Pancreas (tissue), 10 donors: ENCODE results near the gene ZFP36. TPM values are rescaled to one million over a fixed set of nuclear protein-coding genes. Genes with fewer than 3 reads are reported as not detected.

Experiments
- ATAC-seq, 4 donors: fragments of 200-7000 bp; cut with Tn5 transposase; one replicate each; pipeline versions ENCODE4 v1.8.0 to v1.9.1; 2020; ENCODE audit warnings: mild to moderate bottlenecking in 4 of 4, moderate library complexity in 4 of 4
- DNase-seq, 6 donors: peaks; one replicate each; pipeline ENCODE4 v3.0.0-alpha.2; 2020
- FAIRE-seq: peaks from 2 replicates; lab custom pipeline; 2012; peaks lifted over from hg19 to GRCh38; lab: Jason Lieb, UNC
- H3K27ac ChIP-seq, 4 donors: fragments of 200-600 bp; sonication (generic); 1 replicate in 3 of 4; 2 replicates in 1 of 4; pipeline versions ENCODE4 v1.5.0 to v1.8.0; 2020
- H3K27me3 ChIP-seq, 4 donors: fragments of 200-600 bp; one replicate each; pipeline ENCODE4 v1.8.0; 2021
- H3K36me3 ChIP-seq, 3 donors: fragments of 200-600 bp; sonication (generic) in 1 of 3; one replicate each; pipeline versions ENCODE4 v1.5.0 to v1.8.0; 2020 to 2021
- H3K4me1 ChIP-seq, 3 donors: fragments of 200-600 bp; one replicate each; pipeline ENCODE4 v1.8.0; 2021
- H3K4me3 ChIP-seq, 4 donors: fragments of 200-600 bp; sonication (generic) in 2 of 4; one replicate each; pipeline versions ENCODE4 v1.5.0 to v1.8.0; 2020 to 2021
- H3K9me3 ChIP-seq, 4 donors: fragments of 200-600 bp; one replicate each; pipeline ENCODE4 v1.8.0; 2021
- WGBS, 2 donors: extraction: QIAGEN DNeasy Blood & Tissue Kit; methylation state at CpG; one replicate each; pipeline ENCODE4 v1.1.7; 2013; 5-methylcytosine and 5-hydroxymethylcytosine counted together
- intact Hi-C, 3 donors: fragments of 100-400 bp; cut with DNase I; formaldehyde crosslinking; loops; one replicate each; pipeline versions ENCODE4 v1.11.1 to v1.14.2; 2022
- polyA plus RNA-seq, 2 donors: library from polyadenylated mRNA; stranded (reverse); fragments of 200-250 nt; gene quantifications; one replicate each; pipeline ENCODE4 v1.2.3, GENCODE V29; 2013
- total RNA-seq, 6 donors: library from RNA; stranded (reverse); fragmentation: NEBNext Ultra II Directional in 4 of 6; extraction: Animal tissue kit (Norgen Biotek cat#: 25700) in 4 of 6; gene quantifications; one replicate each; pipeline versions ENCODE4 v1.2.1 to v1.2.4, GENCODE V29; 2021 to 2023
- TF ChIP-seq, protein P1 (sequence below), 4 donors: fragments of 200-600 bp; sonication (generic) in 3 of 4; IDR thresholded peaks; one replicate each; pipeline versions ENCODE4 v1.5.0 to v1.8.0; 2021; ENCODE audit warnings: antibody characterized with exemption in 4 of 4
- donor health status: healthy with polysubstance abuse.
- donor health status: DM: no; HTN: no; CAD: no; lungs with moderate emphysema.
- donor health status: DM: no; HTN: no; CAD: no.
- donor health status: control.
- donor health status: control.
- donor health status: Bipolar disorder and iron deficiency.
- donor health status: DM: yes; HTN: yes; CAD: no.
- donor health status: DM: no; HTN: no; CAD: no.
- donor health status: DM: no; HTN: no; CAD: no.
- donor health status: DM: yes; HTN: yes; CAD: no.

ZFP36 gene
- total and polyA plus RNA-seq, 8 donors, result 20.2 to 151 (median 38.4) TPM

DNA sequence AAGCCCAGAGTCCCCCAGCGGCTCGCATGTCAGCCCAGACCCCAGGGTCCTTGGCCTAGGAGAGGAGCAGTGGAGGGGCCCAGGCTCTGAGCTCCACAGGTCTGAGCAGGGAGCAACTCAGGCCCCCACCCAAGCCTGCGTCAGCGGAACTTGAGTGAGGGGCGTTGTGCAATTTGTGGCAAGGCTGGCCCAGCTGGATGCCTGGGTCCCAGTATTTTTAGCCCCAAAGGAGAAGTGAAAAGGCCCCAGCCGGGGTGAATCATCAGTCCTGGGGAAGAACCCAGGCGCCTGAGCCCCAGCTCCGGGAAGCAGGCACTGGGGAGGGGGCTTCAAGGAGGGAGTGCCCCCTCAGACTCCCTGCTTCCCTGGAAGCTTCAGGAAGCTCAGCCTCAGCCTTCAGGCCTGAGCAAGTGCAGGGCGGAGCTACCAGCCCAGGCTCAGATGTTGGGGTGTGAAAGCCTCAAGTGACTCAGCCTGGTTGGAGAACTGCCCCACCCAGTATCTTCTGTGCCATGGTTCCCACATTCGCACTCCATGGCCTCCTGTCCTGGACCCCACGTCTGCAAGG lies 8.3 kb upstream of the ZFP36 start:
- H3K4me3 ChIP-seq, result no peak overlapping the region
- 80 to 89% methylated on average over 11 of the region's 11 CpGs for WGBS, 2 donors
- H3K27me3 ChIP-seq, result no peaks in the 10 kb centered on the region
- H3K9me3 ChIP-seq, result no peaks in the 10 kb centered on the region
- peak in 2 of 4 donors; percentile 2 to 6 for ATAC-seq
- peak in 3 of 6 donors; percentile 54 to 75 (median 63) for DNase-seq
- FAIRE-seq, result no peak
- intact Hi-C loops, result loop anchor here in 1 of 3 donors (10.0 kb wide), 1 partner anchor 136 kb away; the partner anchor contains the start of gene EID2B
- H3K36me3 ChIP-seq, result peaks cover 0 to 6% (median 0%) of the 10 kb centered on the region in 3 donors
- TF ChIP-seq, protein P1, sequence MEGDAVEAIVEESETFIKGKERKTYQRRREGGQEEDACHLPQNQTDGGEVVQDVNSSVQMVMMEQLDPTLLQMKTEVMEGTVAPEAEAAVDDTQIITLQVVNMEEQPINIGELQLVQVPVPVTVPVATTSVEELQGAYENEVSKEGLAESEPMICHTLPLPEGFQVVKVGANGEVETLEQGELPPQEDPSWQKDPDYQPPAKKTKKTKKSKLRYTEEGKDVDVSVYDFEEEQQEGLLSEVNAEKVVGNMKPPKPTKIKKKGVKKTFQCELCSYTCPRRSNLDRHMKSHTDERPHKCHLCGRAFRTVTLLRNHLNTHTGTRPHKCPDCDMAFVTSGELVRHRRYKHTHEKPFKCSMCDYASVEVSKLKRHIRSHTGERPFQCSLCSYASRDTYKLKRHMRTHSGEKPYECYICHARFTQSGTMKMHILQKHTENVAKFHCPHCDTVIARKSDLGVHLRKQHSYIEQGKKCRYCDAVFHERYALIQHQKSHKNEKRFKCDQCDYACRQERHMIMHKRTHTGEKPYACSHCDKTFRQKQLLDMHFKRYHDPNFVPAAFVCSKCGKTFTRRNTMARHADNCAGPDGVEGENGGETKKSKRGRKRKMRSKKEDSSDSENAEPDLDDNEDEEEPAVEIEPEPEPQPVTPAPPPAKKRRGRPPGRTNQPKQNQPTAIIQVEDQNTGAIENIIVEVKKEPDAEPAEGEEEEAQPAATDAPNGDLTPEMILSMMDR (IDR thresholded peaks at IDR 0.05), result no peak
- H3K27ac ChIP-seq, result peak overlapping the region; percentile 46 to 85 (median 66)
- H3K4me1 ChIP-seq, result peaks cover 6 to 25% (median 15%) of the 10 kb centered on the region in 3 donors

DNA sequence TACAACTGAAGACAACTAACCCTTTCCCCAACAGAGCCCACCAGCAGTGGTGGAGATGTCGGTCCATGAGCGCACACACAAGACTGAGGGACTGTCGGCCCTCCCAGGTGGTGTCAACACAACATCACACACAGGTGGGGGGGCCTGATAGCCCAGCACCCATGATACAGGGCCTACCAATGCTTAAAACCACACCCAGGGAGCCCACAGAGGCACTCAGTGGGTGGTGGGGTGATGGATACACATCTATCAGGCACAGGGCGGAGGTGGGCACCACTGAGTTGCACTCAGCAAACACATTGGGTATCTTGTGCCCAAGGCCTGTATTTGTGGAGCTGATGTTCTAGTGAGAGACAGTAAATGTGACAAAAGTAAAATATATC lies 7.0 kb upstream of the ZFP36 start:
- Histone ChIP-seq H3K9me3 (no peaks in the 10 kb centered on the region), H3K4me3 (no peak overlapping the region), H3K27me3 (no peaks in the 10 kb centered on the region), H3K36me3 (no peaks in the 10 kb centered on the region), H3K27ac (no peak overlapping the region), H3K4me1 (peaks cover 6 to 29% (median 15%) of the 10 kb centered on the region in 3 donors)
- no peak for ATAC-seq
- intact Hi-C loops, result loop anchor here in 1 of 3 donors (10.0 kb wide), 1 partner anchor 135 kb away; the partner anchor contains the start of gene EID2B
- TF ChIP-seq, protein P1 (IDR thresholded peaks at IDR 0.05), result no peak
- no peak for DNase-seq
- FAIRE-seq, result no peak
- WGBS, 2 donors, result 94 to 97% methylated on average over 4 of the region's 4 CpGs

DNA sequence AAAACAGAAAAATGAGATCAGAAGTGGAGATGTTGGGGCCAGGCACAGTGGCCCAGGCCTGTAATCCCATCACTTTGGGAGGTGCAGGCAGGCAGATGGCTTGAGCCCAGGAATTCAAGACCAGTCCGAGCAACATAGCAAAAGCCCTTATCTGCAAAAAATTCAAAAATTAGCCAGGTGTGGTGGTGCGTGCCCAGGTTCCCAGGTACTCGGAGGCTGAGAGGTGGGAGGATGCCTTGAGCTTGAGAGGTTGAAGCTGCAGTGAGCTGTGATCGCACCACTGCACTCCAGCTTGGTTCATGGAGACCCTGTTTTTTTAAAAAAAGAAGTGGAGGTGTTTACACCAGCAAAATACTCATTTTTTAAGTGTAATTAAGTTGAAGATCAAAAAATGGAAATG lies 6.6 kb upstream of the ZFP36 start:
- intact Hi-C loops, result no loop called here
- FAIRE-seq, result no peak
- no peaks in the 10 kb centered on the region for H3K9me3 ChIP-seq

GRCh38 chr19:39401070-39401548 lies 5.5 kb upstream of the ZFP36 start:
- Histone ChIP-seq H3K4me3 (no peak overlapping the region), H3K27ac (peak overlapping the region in 3 of 4 donors; percentile 89 to 95 (median 92)), H3K27me3 (no peaks in the 10 kb centered on the region), H3K4me1 (peaks cover 6 to 29% (median 15%) of the 10 kb centered on the region in 3 donors), H3K9me3 (no peaks in the 10 kb centered on the region), H3K36me3 (no peaks in the 10 kb centered on the region)
- no peak for FAIRE-seq
- no peak for ATAC-seq
- WGBS, 2 donors, result 58 to 64% methylated on average over 4 of the region's 4 CpGs
- TF ChIP-seq, protein P1 (IDR thresholded peaks at IDR 0.05), result no peak
- DNase-seq, result no peak
- intact Hi-C loops, result no loop called here

More for the DNA sequence above, 6.6 kb upstream of the ZFP36 start:
- TF ChIP-seq, protein P1 (IDR thresholded peaks at IDR 0.05), result no peak
- Histone ChIP-seq H3K4me3 (no peak overlapping the region), H3K36me3 (no peaks in the 10 kb centered on the region), H3K27me3 (no peaks in the 10 kb centered on the region), H3K4me1 (peaks cover 6 to 29% (median 15%) of the 10 kb centered on the region in 3 donors), H3K27ac (no peak overlapping the region)
- 40 to 59% methylated on average over 4 of the region's 4 CpGs for WGBS, 2 donors
- ATAC-seq (no peak), DNase-seq (no peak)
